IMR-90 (cell line): Measurements from ENCODE around the gene GGA2.

ENCODE experiments used
- CEBPB ChIP-seq: IDR thresholded peaks from 2 replicates; pipeline ENCODE4 v1.6.1; 2012; ENCODE audit warnings: low read depth, low read length, improper control_type of control experiment
- CTCF ChIP-seq: conservative IDR thresholded peaks from 2 replicates; pipeline ENCODE4 v1.5.1; 2012; ENCODE audit warnings: mild to moderate bottlenecking, low read depth, low read length, improper control_type of control experiment
- POLR2A ChIP-seq: IDR thresholded peaks from 2 replicates; pipeline ENCODE4 v1.6.1; 2012; ENCODE audit warnings: mild to moderate bottlenecking, low read depth, low read length
- RAD21 ChIP-seq: IDR thresholded peaks from 2 replicates; pipeline ENCODE4 v1.6.1; 2012; ENCODE audit warnings: low read length, improper control_type of control experiment
- RCOR1 ChIP-seq: IDR thresholded peaks from 2 replicates; pipeline ENCODE4 v1.6.1; 2012; ENCODE audit warnings: mild to moderate bottlenecking, low read length, improper control_type of control experiment; ENCODE audit not compliant: insufficient replicate concordance
- SMC3 ChIP-seq: fragments of 150-350 bp; IDR thresholded peaks from 2 replicates; pipeline ENCODE4 v1.6.1; 2016; ENCODE audit warnings: low read depth, mild to moderate bottlenecking, antibody characterized with exemption, low read length, moderate library complexity

DNA sequence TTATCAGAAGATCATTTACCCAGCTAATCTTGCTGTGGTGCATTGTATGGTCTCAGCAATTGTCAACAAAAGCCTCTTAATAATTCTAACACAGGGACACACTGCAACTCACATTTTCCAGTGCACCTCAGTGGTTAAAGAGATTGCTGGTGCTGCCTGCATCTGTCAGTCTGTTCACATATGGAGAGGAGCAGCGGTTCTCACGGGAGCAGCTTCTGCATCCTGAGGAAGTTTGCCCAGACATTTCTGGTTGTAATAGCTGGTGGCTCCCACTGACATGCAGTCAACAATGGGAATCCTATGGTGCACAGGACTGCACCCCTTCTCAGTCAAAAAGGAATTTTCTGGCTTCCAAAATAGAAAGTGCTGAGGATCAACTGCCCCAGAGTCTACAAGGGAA lies 7.8 kb downstream of the GGA2 start:
- TF ChIP-seq CEBPB: no peak
- no peak for TF ChIP-seq CTCF
- TF ChIP-seq SMC3: no peak
- no peak for TF ChIP-seq POLR2A
- no peak for TF ChIP-seq RCOR1
- TF ChIP-seq RAD21: no peak
